OCI-LY1 (cell line): ENCODE results near the gene MFAP2.
"Not testable (repeated sequence)": the region's sequence is repeated elsewhere in the genome, so short reads cannot be mapped to it uniquely, and the experiment has no call there.

Source experiments
- EZH2 ChIP-seq: fragments of 200-600 bp; sonication (generic), shearing (Covaris generic); IDR thresholded peaks from 2 replicates; pipeline ENCODE4 v1.8.0; 2017; ENCODE audit warnings: borderline replicate concordance, mixed run types, mild to moderate bottlenecking, antibody characterized with exemption, low read length, moderate library complexity, mixed read lengths
- TF ChIP-seq, protein P1 (sequence below): fragments of 200-600 bp; sonication (generic), shearing (Covaris generic); IDR thresholded peaks from 2 replicates; pipeline ENCODE4 v1.5.1; 2017; ENCODE audit warnings: mild to moderate bottlenecking, antibody characterized with exemption, low read length, moderate library complexity, mixed read lengths

DNA sequence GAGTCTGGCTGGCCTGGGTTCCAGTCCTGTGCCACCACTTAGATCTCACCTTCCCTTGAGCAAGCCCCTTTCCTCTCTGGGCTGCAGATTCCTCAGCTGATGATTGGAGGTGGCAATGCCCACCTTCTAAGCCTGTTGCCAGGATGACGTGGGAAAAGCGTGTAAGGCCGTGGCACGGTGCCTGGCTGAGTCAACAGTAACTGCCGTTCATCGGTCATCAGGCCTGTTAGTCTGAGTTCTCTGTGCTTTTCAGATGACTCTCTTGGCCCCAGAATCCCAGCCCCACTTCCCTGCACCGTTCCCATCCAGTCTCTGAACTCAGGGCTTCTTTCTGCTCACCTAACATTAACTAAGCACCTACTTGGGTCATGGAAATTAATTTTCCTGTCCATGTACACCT lies 31.4 kb downstream of the MFAP2 start:
- TF ChIP-seq EZH2: not testable (repeated sequence)
- TF ChIP-seq, protein P1, sequence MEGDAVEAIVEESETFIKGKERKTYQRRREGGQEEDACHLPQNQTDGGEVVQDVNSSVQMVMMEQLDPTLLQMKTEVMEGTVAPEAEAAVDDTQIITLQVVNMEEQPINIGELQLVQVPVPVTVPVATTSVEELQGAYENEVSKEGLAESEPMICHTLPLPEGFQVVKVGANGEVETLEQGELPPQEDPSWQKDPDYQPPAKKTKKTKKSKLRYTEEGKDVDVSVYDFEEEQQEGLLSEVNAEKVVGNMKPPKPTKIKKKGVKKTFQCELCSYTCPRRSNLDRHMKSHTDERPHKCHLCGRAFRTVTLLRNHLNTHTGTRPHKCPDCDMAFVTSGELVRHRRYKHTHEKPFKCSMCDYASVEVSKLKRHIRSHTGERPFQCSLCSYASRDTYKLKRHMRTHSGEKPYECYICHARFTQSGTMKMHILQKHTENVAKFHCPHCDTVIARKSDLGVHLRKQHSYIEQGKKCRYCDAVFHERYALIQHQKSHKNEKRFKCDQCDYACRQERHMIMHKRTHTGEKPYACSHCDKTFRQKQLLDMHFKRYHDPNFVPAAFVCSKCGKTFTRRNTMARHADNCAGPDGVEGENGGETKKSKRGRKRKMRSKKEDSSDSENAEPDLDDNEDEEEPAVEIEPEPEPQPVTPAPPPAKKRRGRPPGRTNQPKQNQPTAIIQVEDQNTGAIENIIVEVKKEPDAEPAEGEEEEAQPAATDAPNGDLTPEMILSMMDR: not testable (repeated sequence)
